ENCODE results near the gene AGO4. TPM values are rescaled to one million over a fixed set of nuclear protein-coding genes. Genes with fewer than 3 reads are reported as not detected.

Gene AGO4
- total and polyA plus RNA-seq, 2 of the 4 experiments (the other 2 are of a cell fraction): 8.2 to 9.2 TPM

- H3K27me3 ChIP-seq (ENCODE audit: control insufficient read depth, insufficient read depth, low read length): no peaks in the 10 kb centered on the region
- H2AK9ac ChIP-seq (replicated peaks; ENCODE audit: low read depth, low read length, poor library complexity): no peak overlapping the region
- no TSS peak for BruUV-seq (replicated peaks)
- no peak overlapping the region for H3K9ac ChIP-seq (ENCODE audit: low read depth, low read length)
- no peak overlapping the region for H4K8ac ChIP-seq (ENCODE audit: low read depth in 2 of 2, low read length in 2 of 2)
- H3K36me3 ChIP-seq (ENCODE audit: control insufficient read depth, insufficient read depth, low read length): peaks cover 8% of the 10 kb centered on the region
- no peaks in the 10 kb centered on the region for H3K79me1 ChIP-seq (ENCODE audit: low read depth in 1 of 2, low read length in 2 of 2)
- H4K91ac ChIP-seq (ENCODE audit: insufficient read depth, low read depth, low read length): no peak overlapping the region
- H2BK20ac ChIP-seq (ENCODE audit: low read depth, low read length): no peak overlapping the region
- no peak overlapping the region for H3K56ac ChIP-seq (ENCODE audit: extremely low read depth, insufficient read depth, low read length)
- dilution Hi-C loops (cut with HindIII; ENCODE audit: low sequenced_read_pairs, unreplicated experiment) (no loop called here), in situ Hi-C loops (cut with MboI; ENCODE audit: low sequenced_read_pairs) (no loop called here), intact Hi-C loops (cut with micrococcal nuclease) (no loop called here)
- DNase-seq: no peak
- no CpG with 5 or more reads among the region's 1 CpG for WGBS, 2 experiments (ENCODE audit: extremely low coverage in 2 of 2, insufficient read length in 1 of 2)
- no peak overlapping the region for H2BK5ac ChIP-seq (ENCODE audit: low read depth, low read length, poor library complexity, severe bottlenecking)
- POLR2A ChIA-PET (ENCODE audit: unreplicated experiment): no interaction called here
- no peak overlapping the region for H3K4me3 ChIP-seq (ENCODE audit: insufficient read depth, low read depth, low read length)
- no peak overlapping the region for H2BK120ac ChIP-seq (ENCODE audit: low read depth, low read length)
- TF ChIP-seq CHD1 (IDR thresholded peaks at IDR 0.05; ENCODE audit: low read depth, low read length) (no peak), NFE2L2 (IDR thresholded peaks at IDR 0.05; ENCODE audit: low read depth, low read length) (no peak)
- H3K23ac ChIP-seq (ENCODE audit: low read depth, low read length): no peak overlapping the region
- H2BK15ac ChIP-seq (ENCODE audit: low read depth, low read length): no peak overlapping the region
- H3K14ac ChIP-seq (replicated peaks; ENCODE audit: low read depth, low read length): no peak overlapping the region
- H4K20me1 ChIP-seq (ENCODE audit: insufficient read depth, low read length): no peaks in the 10 kb centered on the region
- H2AFZ ChIP-seq (replicated peaks; ENCODE audit: low read length, poor library complexity): no peak overlapping the region
- no peaks in the 10 kb centered on the region for H3K9me1 ChIP-seq (ENCODE audit: insufficient read depth, low read length)
- no peak overlapping the region for H3K4me2 ChIP-seq (ENCODE audit: low read depth, low read length)
- no peak overlapping the region for H4K5ac ChIP-seq (ENCODE audit: low read depth, low read length)
- CTCF ChIA-PET: interaction anchor here (0.6 kb wide), 1 partner anchor 9 kb away, joined by 6 read pairs; no protein-coding TSS in a partner anchor
- no peaks in the 10 kb centered on the region for H3K4me1 ChIP-seq (ENCODE audit: control insufficient read depth, insufficient read depth, low read length)
- no peaks in the 10 kb centered on the region for H3K9me3 ChIP-seq (ENCODE audit: control insufficient read depth, insufficient read depth, low read length)
- H3K27ac ChIP-seq (ENCODE audit: insufficient read depth, low read length): no peak overlapping the region
- H3K4ac ChIP-seq (ENCODE audit: low read depth, low read length): no peak overlapping the region
- ATAC-seq (ENCODE audit: low read depth): no peak
- no peak overlapping the region for H3K18ac ChIP-seq (ENCODE audit: low read depth, low read length)
- H2AK5ac ChIP-seq (ENCODE audit: low read depth, low read length): no peak overlapping the region
These were observed 49.1 kb downstream of the AGO4 start for GRCh38 chr1:35856964-35857363.

Data from IMR-90 (cell line).